GM12872 (cell line): Measurements from ENCODE around the gene DLGAP1.

Experiments
- TF ChIP-seq, protein P1 (sequence below): IDR thresholded peaks from 3 replicates; pipeline ENCODE4 v1.5.1; 2011; ENCODE audit warnings: low read depth, mild to moderate bottlenecking, low read length, moderate library complexity; ENCODE audit not compliant: insufficient read depth

Gene DLGAP1

DNA sequence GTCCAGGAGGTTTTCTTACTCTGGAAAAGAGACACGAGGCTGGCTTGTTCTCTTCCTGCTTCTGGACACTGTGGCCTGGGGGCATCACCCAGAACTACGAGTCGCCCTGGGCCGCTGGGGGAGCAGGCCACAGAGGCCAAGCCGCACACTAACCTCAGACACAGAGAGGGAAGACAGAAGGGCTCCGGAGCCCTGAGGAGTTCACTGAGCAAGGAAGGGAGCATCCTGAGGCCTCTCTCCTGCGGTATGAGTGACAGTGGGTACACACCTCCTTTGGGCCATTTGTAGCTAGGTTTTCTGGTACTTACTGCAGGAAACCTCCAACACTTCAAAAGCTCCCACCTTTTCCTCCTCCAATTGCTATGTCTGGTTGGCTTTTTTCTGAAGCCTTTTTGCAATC is 494.1 kb downstream of the DLGAP1 start:
- TF ChIP-seq, protein P1, sequence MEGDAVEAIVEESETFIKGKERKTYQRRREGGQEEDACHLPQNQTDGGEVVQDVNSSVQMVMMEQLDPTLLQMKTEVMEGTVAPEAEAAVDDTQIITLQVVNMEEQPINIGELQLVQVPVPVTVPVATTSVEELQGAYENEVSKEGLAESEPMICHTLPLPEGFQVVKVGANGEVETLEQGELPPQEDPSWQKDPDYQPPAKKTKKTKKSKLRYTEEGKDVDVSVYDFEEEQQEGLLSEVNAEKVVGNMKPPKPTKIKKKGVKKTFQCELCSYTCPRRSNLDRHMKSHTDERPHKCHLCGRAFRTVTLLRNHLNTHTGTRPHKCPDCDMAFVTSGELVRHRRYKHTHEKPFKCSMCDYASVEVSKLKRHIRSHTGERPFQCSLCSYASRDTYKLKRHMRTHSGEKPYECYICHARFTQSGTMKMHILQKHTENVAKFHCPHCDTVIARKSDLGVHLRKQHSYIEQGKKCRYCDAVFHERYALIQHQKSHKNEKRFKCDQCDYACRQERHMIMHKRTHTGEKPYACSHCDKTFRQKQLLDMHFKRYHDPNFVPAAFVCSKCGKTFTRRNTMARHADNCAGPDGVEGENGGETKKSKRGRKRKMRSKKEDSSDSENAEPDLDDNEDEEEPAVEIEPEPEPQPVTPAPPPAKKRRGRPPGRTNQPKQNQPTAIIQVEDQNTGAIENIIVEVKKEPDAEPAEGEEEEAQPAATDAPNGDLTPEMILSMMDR, result no peak

DNA sequence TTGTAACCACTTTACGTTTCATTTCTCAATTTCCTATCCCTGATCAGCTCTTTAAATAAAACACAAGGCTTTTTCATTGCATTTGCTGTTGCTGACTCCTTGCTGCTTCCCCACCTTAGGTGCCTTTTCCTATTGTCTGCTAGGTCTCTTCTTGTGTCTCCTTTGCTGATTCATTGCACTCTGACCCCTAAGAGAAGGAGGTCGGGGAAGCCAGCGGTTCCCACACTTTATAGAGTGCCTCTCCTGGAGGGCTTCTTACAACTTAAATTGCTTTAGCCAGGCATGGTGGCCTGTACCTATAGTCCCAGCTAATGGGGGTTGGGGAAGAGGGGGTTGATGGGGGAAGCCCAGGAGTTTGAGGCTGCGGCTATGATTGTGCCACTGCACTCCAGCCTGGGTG is 495.0 kb downstream of the DLGAP1 start:
- TF ChIP-seq, protein P1, result no peak

DNA sequence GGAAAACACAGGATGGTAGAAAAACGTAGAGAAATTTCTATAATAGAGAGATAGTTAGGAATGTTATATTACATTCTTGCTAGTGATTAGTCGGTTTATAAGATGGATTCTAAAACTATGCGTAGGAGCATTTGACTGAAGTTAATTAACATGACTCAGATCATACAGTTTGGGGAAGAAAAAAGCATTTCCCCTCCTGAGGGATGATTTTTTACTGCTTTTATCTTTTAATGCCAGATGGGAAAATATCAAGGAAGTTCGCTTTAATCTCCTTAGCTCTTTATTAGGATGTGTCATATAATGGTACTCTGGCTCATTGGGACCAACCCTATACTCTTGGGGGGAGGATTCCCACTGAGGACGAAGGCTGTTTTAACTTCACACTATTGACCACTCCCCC is 503.1 kb downstream of the DLGAP1 start:
- TF ChIP-seq, protein P1, result no peak

DNA sequence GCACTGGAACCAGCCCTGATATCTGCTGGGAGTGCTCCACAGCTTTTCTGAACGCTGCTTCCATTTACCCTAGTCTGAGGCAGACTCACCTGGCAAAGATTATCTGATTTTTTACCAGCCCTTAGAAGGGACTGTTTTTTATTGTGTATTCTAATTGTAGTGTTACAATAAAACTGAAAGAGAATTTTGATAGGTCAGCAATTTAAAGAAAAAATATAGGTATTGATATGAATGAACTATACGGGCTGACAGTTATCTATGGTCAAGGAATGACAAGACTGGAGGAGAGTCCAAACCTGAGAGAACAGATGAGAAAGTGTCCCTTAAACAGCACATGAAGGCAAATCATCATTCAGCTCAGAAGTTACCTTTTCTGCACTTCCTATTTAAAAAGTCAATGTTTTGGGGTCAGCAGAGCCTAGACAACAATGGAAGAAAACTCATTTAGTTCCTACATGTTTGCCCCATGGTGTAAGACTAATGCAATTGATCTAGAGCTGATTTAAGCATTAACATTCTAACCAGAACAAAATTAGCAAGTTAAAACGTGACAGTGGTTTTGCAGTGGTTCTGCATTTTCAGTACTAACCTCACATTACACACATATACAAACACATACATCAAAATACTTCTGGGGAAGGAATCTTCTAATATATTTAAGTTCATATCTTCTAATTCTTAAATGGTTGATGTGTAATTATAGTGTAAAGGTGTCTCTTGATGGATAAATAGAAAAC is 504.3 kb downstream of the DLGAP1 start:
- TF ChIP-seq, protein P1, result no peak

DNA sequence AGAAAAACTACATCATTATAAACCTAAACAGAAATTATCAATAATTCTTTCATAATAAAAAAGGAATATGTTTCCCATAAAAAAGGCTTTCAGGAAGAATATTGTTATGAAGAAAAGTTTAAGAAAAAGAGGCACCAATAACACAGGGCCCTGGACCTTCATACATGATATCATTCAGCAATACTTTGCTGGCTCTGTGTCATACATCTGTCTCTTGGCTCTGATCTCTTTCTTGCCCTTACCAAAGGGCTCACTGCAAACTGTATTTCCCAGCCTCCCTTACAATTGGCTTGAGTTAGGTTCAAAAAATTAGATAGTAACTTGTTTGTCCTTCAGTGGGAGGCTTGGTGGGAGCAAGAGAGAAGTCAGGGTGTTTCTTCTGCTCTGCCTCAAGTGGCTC is 506.1 kb downstream of the DLGAP1 start:
- TF ChIP-seq, protein P1, result no peak

DNA sequence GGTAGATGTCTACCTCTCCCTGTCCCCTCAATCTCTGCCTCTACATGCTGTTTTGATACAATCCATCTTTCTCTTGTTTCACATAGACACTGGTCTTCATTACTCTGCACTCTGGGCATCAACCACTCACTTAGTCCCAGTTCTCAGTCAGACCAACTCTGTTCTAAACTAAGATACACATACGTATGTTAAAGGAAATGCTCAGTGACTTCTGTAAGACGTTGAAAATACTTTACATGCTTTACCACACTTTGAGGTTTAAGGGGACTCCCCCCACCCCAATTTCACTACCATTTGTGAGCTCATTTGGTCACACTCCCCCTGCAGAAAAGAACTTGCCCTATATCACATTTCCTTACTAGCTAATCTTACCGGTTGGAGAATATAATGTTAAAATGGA is 507.7 kb downstream of the DLGAP1 start:
- TF ChIP-seq, protein P1, result no peak

DNA sequence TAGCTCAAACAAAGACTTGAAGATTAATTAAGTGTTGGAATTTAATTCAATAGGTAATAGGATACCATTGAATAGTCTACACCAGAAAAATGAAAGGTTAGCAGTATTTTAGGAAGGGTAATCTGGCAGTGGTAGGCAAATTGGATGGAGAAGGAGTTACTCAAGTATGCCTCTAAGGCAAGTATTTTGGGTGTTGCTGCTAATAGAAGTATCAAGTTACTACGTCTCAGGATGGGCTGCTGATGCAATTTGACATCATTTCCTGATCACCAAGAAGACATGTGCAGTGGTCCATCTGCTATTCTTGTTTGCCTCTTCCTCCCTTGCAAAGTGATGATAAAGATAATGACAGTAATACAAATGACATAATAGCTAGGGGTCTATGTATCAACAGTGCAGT is 519.8 kb downstream of the DLGAP1 start:
- TF ChIP-seq, protein P1, result no peak
